HG02970 (cell line): ENCODE measurements around the gene CCDC93.

Experiments
- ATAC-seq: cut with Tn5 transposase; IDR thresholded peaks from one replicate; pipeline ENCODE4 v1.9.1; 2021; ENCODE audit warnings: mild to moderate bottlenecking, moderate library complexity, moderate number of reproducible peaks; ENCODE audit not compliant: unreplicated experiment, low FRiP score

Gene CCDC93

DNA sequence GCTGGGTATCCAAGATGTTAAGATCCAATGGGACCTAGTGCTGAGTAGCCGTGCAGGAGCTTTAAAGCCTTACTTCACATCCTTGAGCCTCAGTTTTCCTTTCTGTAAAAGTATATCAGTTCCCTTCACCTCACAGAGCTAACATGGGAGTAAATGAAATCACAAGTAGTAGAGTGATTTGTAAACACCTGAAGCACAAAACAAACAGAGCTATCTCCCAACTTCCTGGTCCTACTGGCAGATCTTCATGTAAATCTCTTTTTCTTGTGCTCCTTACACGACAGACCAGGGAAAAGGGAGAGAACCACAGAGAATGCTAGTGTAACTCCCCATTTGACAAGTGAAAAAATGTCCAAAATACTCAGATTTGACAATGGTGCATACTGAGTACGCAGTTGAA lies 17.3 kb downstream of the CCDC93 start:
- ATAC-seq, result no peak

DNA sequence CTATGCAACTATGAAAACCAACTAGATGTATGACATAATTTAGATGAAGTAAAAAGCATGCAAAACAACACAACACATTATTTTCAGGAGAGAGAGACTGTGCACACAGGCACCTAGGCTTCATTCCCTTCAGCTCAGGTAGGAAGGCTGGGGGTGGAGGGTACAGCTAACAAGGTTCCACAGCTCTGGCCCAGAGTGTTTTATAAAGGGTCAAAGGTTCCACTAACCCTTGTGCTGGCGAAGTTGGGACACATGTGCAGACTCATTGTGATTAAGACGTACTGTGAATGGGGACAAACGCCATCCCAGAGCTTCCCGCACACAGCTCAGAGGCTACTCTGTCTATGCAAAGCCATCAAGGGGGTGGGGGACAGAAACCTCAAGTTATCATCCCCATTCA lies 19.1 kb downstream of the CCDC93 start:
- no peak for ATAC-seq

DNA sequence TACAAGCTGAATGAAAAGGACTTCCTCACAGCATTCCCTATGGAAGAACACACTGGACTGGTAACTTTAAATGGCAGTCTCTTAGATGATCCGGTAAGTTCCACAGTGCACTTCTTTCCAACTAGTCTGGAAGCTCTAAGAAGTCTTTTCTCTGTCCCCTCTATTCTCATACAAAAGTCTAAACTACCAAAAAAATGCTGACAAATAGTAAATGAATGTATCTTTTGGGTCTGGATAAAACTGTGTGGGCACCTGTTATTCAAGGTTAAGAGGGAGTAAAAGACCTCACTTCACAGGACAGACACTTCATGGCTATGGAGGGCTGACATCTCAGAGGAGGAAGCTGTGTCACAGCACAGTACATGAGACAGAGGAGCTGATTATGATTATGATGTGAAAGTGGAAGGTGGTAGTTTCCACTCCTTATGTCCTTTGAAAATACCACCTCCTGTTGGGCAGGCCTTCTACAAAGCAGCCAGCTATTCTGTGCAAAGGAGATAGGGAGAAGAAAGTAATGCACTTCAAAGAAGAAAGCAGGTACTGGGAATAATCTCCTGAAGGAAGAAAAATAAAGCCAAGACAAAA lies 23.9 kb downstream of the CCDC93 start:
- no peak for ATAC-seq

GRCh38 chr2:117987121-117987520 lies 26.7 kb downstream of the CCDC93 start:
- ATAC-seq, result no peak

DNA sequence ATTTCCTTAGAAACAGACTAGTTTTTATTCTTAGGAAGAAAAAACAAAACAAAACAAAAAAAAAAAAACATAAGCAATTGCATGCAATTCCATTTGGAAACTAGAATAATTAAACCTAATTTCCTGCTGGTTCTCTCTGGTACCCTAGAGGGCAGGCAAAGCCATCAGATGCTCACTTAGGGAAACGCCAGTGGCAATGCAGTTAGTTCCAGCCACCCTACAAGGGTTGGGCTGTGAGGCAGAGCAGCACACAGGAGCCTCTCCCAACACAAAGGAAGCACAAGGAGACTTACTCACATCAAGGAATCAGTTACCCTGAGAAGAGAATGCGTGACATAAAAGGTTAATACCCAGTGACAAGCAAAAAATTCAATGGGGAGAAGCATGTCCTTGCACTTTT lies 28.8 kb downstream of the CCDC93 start:
- ATAC-seq, result no peak

DNA sequence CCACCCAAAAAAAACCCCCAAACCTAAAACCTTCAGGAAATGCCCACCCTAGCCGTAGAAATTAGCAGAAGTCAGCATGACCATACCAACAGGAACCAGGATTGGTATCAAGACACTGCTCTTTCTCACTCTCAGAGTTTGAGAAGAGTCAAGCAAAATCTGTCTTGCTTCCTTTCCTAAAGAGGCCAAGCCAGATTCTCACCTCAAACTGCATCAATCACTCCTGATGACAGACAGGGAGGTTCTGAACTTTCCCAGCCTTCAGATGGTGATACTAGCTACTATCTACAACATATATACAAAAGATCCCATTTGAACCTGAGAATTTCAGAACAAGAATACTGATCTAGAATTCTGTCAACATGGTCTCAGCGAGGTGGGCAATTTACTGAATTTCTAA lies 29.7 kb downstream of the CCDC93 start:
- ATAC-seq, result no peak

GRCh38 chr2:117983040-117983439 lies 30.8 kb downstream of the CCDC93 start:
- ATAC-seq, result no peak

DNA sequence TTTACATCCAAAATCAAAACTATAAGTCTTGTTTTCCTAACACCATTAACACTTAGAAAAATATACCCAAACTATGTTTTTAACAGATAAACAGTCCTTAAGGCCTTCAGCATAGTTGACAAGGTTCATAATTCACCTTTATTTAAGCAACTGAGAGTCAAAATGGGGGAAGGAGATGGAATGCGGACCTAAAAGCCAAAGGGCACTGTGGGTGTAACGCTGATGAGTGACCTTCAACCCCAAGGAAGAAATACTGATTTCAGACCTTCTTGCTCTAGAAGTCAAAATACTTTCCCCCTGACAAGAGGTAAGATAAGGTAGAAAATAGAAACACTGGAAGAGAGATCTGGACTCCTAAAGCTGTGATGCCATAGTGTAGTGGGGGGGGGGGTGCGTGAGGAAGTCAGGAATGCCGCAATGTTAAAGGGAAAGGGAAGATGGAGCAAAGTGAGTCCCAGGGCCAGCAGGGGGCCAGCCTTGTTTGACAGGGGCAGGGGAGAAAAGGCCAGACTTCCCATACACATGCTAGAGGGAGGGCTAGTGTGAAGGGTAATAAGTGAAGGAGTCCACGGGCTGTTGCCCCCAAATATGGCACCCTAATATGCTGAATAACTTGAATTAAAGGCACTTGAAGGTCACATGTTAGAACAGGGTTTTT lies 31.4 kb downstream of the CCDC93 start:
- no peak for ATAC-seq

DNA sequence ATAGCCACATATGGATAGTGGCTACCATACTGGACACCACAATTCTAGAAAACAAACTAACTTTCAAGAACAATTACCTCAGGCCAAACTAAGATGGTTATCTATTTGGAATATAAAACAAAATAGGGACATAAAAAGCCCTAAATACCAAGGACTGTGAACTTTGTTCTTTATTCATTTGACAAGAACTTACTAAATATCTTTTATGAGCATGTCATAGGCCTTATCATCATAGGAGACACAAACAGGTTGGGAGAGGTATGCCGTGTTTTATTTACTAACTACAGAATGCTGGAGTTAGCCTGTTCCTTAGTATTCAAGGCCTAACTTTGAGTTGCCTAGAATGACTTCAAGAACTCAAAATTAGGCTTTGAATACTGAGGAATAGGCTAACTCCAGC lies 32.1 kb downstream of the CCDC93 start:
- ATAC-seq, result no peak

- ATAC-seq, result no peak
Observed at GRCh38 chr2:117980783-117981676, 32.8 kb downstream of the CCDC93 start.

GRCh38 chr2:117979911-117980701 lies 33.8 kb downstream of the CCDC93 start:
- no peak for ATAC-seq

DNA sequence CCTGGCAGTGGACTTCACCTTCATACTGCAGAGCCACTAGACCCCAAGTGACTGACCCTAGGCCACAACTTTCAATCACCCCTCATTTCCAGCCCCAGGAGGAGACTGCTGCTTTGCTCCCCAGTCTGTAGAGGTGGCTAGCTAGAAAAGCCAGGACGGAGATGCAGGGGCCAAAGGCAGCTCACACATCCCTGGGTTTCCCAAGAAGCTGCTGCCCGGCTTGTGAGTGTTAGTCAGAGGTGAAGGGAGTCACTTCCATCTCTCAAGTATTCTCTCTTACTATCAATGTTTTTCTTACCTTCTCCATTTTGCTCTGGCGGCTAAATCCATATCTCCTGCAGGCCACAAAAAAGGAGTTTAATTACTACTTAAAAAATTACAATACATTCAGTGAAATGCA lies 36.2 kb downstream of the CCDC93 start:
- no peak for ATAC-seq

DNA sequence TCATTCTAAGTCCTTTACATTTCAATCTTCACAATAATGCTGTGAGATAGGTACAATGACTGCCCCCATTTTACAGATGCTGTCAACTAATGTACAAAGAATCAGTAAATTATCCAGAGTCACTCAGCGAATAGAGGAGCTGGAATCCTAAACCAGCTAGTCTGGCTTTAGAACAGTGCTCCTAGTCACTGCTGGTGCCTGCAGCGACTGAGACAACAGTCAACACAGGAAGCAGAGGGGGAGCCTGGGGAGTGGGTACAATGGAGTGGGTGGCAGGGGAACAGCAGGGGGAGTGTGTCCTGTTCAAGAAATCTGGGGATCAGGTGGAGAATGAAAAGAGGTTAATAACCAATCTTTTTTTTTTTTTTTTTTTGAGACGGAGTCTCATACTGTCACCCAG lies 37.3 kb downstream of the CCDC93 start:
- ATAC-seq, result no peak

DNA sequence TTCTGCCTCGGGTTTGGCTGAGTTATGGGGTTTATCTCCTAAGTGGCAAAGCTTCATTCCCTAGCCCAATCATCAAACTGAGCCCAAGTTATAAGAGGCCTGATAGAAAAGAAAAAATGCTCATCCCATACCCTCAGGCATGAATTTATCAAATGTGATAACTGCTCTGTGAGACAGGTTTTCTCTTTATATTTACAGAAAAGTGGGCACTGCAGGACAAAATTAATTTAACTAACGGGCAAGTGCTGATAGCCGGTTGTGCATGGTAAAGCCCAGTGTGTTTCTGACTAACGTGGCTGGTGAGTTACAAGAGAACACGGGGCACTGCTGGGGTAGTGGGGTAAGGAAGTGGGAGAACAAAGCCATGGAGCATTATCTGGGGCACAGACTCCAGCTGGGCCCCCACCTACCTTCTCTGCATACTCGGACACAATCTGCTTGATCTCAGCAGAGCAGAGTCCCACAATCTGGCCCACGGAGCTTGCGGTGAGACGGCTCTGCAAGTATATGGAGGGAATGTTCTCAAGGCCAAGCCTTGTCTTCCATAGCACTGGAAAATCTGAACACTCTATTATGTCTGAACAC lies 40.3 kb downstream of the CCDC93 start:
- ATAC-seq, result no peak

- no peak for ATAC-seq
Observed at GRCh38 chr2:117972476-117973123, 41.3 kb downstream of the CCDC93 start.

DNA sequence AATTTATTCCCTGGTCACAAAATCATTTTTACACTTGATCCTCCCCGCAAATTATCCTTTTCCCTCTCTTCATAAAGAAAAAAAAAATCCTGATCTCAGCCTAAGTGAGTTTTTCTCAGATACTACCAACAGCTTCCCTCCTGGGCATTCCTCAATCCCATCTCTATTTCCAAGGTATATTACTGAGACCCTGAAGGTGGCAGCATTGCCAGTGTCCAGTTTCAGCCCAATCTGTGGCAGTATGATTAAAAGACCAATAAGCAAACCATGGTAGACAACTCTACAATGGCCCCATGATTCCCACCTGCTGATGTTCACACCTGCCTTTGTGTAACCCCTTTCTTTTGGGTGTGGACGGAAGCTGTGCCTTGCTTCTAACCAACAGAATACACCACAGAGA lies 45.1 kb downstream of the CCDC93 start:
- ATAC-seq, result no peak

GRCh38 chr2:117967977-117968718 lies 45.7 kb downstream of the CCDC93 start:
- ATAC-seq, result no peak

GRCh38 chr2:117963446-117963845 lies 50.4 kb downstream of the CCDC93 start:
- ATAC-seq, result no peak

DNA sequence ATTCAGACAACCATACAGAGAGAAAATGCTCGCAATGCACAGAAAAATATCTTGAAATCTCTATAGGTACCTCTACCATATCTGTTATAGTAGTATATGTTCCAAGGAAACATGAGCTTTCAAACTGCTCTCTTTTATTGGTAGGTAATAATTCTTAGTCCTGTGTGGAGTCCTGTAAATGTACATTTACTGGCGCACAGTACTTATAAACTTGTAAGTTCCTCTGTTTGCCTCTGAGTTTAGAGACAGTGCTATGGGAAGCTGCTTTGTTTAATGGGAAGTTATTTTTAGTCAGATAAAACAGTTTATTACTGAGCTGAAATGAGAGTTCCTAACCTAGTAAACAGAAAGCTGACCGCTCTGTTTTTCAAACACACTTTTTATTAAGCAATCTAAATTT lies 52.7 kb downstream of the CCDC93 start:
- ATAC-seq, result no peak
